Sigmoid colon (tissue), 7 donors: ENCODE data around the gene TMEM259. TPM values are rescaled to one million over a fixed set of nuclear protein-coding genes. Genes with fewer than 3 reads are reported as not detected.

Experiments
- DNase-seq: peaks from one replicate; pipeline ENCODE4 v3.0.0-alpha.2; 2019
- H3K27ac ChIP-seq, 4 donors: fragments of 200-600 bp; sonication (generic); one replicate each; pipeline ENCODE4 v1.5.1; 2016 to 2019; ENCODE audit warnings: mild to moderate bottlenecking in 1 of 4
- H3K27me3 ChIP-seq, 3 donors: fragments of 200-600 bp; sonication (generic); one replicate each; pipeline ENCODE4 v1.5.1; 2019; ENCODE audit warnings: mild to moderate bottlenecking in 1 of 3
- H3K36me3 ChIP-seq, 4 donors: fragments of 200-600 bp; sonication (generic); one replicate each; pipeline ENCODE4 v1.5.1; 2016 to 2019
- H3K4me1 ChIP-seq, 4 donors: fragments of 200-600 bp; sonication (generic); one replicate each; pipeline ENCODE4 v1.5.1; 2017 to 2019
- H3K4me3 ChIP-seq, 4 donors: fragments of 200-600 bp; sonication (generic); one replicate each; pipeline ENCODE4 v1.5.1; 2017 to 2019; ENCODE audit warnings: mild to moderate bottlenecking in 2 of 4, moderate library complexity in 1 of 4
- H3K9me3 ChIP-seq, 4 donors: fragments of 200-600 bp in 3 of 4; sonication (generic) in 3 of 4; one replicate each; pipeline versions ENCODE4 v1.5.1 to v1.6.1; 2013 to 2019
- EP300 ChIP-seq, 4 donors: sonication (generic); formaldehyde crosslinking; IDR thresholded peaks; one replicate each; pipeline ENCODE4 v1.6.1; 2017; ENCODE audit warnings: antibody characterized with exemption in 4 of 4
- POLR2A ChIP-seq, 2 donors: fragments of 450-650 bp; IDR thresholded peaks; one replicate each; pipeline ENCODE4 v1.6.1; 2016; ENCODE audit warnings: antibody characterized with exemption in 2 of 2, mild to moderate bottlenecking in 2 of 2, moderate library complexity in 2 of 2
- POLR2AphosphoS5 ChIP-seq, 4 donors: sonication (generic); formaldehyde crosslinking; IDR thresholded peaks; one replicate each; pipeline ENCODE4 v1.6.1; 2017; ENCODE audit warnings: antibody characterized with exemption in 4 of 4
- WGBS, 2 donors: extraction: QIAGEN DNeasy Blood & Tissue Kit; methylation state at CpG; one replicate each; pipeline ENCODE4 v1.1.7; 2013; 5-methylcytosine and 5-hydroxymethylcytosine counted together
- intact Hi-C: fragments of 100-400 bp; cut with DNase I; formaldehyde crosslinking; loops from one replicate; pipeline ENCODE4 v1.15.1; 2023
- polyA plus RNA-seq, 3 donors: library from polyadenylated mRNA; stranded (reverse); fragments of 200-250 nt; gene quantifications; one replicate each; pipeline ENCODE4 v1.2.3, GENCODE V29; 2013
- total RNA-seq, 4 donors: library from RNA; depleted of rRNA; stranded (reverse); fragments of >200 nt; gene quantifications; one replicate each; pipeline ENCODE4 v1.1.0, GENCODE V29; 2016
- TF ChIP-seq, protein P1 (sequence below), 4 experiments: fragments of 450-650 bp in 3 of 4; fragments of 200-600 bp in 1 of 4; IDR thresholded peaks; one replicate each; pipeline ENCODE4 v1.5.1; 2016 to 2019; ENCODE audit warnings: antibody characterized with exemption in 4 of 4, mild to moderate bottlenecking in 3 of 4, moderate library complexity in 2 of 4
- donor health status: healthy with polysubstance abuse.
- donor health status: Bipolar disorder and iron deficiency.
- donor health status: healthy.

The TMEM259 gene
- total and polyA plus RNA-seq, 7 donors = 19.2 to 232 (median 94.5) TPM

DNA sequence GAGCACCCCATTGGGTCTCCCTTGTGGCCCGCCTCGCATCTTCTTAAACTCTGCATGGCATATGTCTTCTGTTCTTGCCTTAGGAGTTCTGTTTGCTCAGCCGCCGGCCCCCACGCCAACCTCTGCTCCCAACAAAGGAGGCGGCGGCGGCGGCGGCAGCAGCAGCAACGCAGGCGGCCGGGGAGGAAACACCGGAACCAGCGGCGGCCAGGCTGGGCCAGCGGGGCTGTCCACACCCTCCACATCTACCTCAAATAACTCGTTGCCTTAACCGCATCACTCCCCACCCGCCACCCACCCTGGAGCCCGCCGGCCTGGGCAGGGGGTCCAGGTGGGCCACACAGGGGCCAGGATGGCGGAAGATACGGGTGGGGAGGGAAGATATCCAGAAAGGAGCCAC, 49.1 kb downstream of the TMEM259 start:
- Histone ChIP-seq H3K4me1 (no peaks in the 10 kb centered on the region), H3K27ac (no peak overlapping the region), H3K27me3 (no peaks in the 10 kb centered on the region), H3K9me3 (peaks cover 0 to 7% (median 5%) of the 10 kb centered on the region in 4 donors), H3K4me3 (no peak overlapping the region), H3K36me3 (peaks cover 6 to 51% (median 33%) of the 10 kb centered on the region in 4 donors)
- DNase-seq = no peak
- TF ChIP-seq POLR2A (IDR thresholded peaks at IDR 0.05) (no peak), POLR2AphosphoS5 (IDR thresholded peaks at IDR 0.05) (no peak), EP300 (IDR thresholded peaks at IDR 0.05) (no peak)
- TF ChIP-seq, protein P1, sequence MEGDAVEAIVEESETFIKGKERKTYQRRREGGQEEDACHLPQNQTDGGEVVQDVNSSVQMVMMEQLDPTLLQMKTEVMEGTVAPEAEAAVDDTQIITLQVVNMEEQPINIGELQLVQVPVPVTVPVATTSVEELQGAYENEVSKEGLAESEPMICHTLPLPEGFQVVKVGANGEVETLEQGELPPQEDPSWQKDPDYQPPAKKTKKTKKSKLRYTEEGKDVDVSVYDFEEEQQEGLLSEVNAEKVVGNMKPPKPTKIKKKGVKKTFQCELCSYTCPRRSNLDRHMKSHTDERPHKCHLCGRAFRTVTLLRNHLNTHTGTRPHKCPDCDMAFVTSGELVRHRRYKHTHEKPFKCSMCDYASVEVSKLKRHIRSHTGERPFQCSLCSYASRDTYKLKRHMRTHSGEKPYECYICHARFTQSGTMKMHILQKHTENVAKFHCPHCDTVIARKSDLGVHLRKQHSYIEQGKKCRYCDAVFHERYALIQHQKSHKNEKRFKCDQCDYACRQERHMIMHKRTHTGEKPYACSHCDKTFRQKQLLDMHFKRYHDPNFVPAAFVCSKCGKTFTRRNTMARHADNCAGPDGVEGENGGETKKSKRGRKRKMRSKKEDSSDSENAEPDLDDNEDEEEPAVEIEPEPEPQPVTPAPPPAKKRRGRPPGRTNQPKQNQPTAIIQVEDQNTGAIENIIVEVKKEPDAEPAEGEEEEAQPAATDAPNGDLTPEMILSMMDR (IDR thresholded peaks at IDR 0.05) = no peak
- WGBS, 2 donors = 96% methylated on average over 24 of the region's 24 CpGs
- intact Hi-C loops = no loop called here

DNA sequence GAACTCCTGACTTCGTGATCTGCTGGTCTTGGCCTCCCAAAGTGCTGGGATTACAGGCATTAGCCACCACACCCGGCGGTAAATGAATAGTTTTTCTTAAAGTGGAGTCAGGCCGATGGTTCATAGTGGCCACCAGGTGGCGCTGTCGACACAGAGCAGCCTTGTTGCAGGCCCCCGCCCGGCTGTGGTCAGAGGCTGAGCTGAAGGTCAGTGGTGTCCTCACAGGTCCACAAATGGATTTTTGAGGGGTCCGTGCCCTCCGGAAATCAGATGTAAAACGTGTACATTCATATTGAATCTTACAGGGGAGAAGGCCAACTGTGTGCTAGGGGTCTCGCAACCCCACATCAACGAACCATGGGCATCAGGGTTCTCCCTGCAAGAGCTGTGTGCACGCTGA, 50.2 kb downstream of the TMEM259 start:
- Histone ChIP-seq H3K4me1 (no peaks in the 10 kb centered on the region), H3K4me3 (no peak overlapping the region), H3K27ac (no peak overlapping the region), H3K27me3 (no peaks in the 10 kb centered on the region), H3K9me3 (peaks cover 0 to 7% (median 5%) of the 10 kb centered on the region in 4 donors), H3K36me3 (peaks cover 6 to 60% (median 38%) of the 10 kb centered on the region in 4 donors)
- TF ChIP-seq, protein P1 (IDR thresholded peaks at IDR 0.05) = peak in 1 of 4 experiments; percentile 33
- no peak for TF ChIP-seq EP300 (IDR thresholded peaks at IDR 0.05)
- 96 to 97% methylated on average over 14 of the region's 14 CpGs for WGBS, 2 donors
- no peak for DNase-seq
- intact Hi-C loops = no loop called here

- H3K27me3 ChIP-seq = no peaks in the 10 kb centered on the region
- intact Hi-C loops = no loop called here
- peaks cover 0 to 7% (median 5%) of the 10 kb centered on the region in 4 donors for H3K9me3 ChIP-seq
- DNase-seq = no peak
- H3K27ac ChIP-seq = no peak overlapping the region
- no peak overlapping the region for H3K4me3 ChIP-seq
- WGBS, 2 donors = 94% methylated on average over 17 of the region's 17 CpGs
- TF ChIP-seq EP300 (IDR thresholded peaks at IDR 0.05) (no peak), POLR2AphosphoS5 (IDR thresholded peaks at IDR 0.05) (no peak), POLR2A (IDR thresholded peaks at IDR 0.05) (no peak)
- TF ChIP-seq, protein P1 (IDR thresholded peaks at IDR 0.05) = no peak
- H3K36me3 ChIP-seq = peaks cover 6 to 69% (median 40%) of the 10 kb centered on the region in 4 donors
- no peaks in the 10 kb centered on the region for H3K4me1 ChIP-seq
Measured at GRCh38 chr19:966485-967088, 54.3 kb downstream of the TMEM259 start.

GRCh38 chr19:964761-965694, 55.9 kb downstream of the TMEM259 start:
- peaks cover 0 to 53% (median 26%) of the 10 kb centered on the region in 4 donors for H3K36me3 ChIP-seq
- no peaks in the 10 kb centered on the region for H3K4me1 ChIP-seq
- no peak for DNase-seq
- TF ChIP-seq POLR2A (IDR thresholded peaks at IDR 0.05) (no peak), POLR2AphosphoS5 (IDR thresholded peaks at IDR 0.05) (no peak), EP300 (IDR thresholded peaks at IDR 0.05) (no peak)
- TF ChIP-seq, protein P1 (IDR thresholded peaks at IDR 0.05) = no peak
- no peak overlapping the region for H3K27ac ChIP-seq
- H3K27me3 ChIP-seq = no peaks in the 10 kb centered on the region
- 96 to 97% methylated on average over 19 of the region's 19 CpGs for WGBS, 2 donors
- intact Hi-C loops = no loop called here
- no peaks in the 10 kb centered on the region for H3K9me3 ChIP-seq
- no peak overlapping the region for H3K4me3 ChIP-seq
